GM19438 (cell line): ENCODE data around the gene FSHR.
A peak's percentile ranks its signal among the peaks of the same experiment; 100 is the strongest.

Experiments
- ATAC-seq: cut with Tn5 transposase; IDR thresholded peaks from one replicate; pipeline ENCODE4 v1.9.1; 2021; ENCODE audit warnings: low read depth; ENCODE audit not compliant: unreplicated experiment

The FSHR gene

GRCh38 chr2:48971801-48972200 lies 182.5 kb downstream of the FSHR start:
- ATAC-seq: no peak

GRCh38 chr2:48968011-48968410 lies 186.3 kb downstream of the FSHR start:
- ATAC-seq: no peak

DNA sequence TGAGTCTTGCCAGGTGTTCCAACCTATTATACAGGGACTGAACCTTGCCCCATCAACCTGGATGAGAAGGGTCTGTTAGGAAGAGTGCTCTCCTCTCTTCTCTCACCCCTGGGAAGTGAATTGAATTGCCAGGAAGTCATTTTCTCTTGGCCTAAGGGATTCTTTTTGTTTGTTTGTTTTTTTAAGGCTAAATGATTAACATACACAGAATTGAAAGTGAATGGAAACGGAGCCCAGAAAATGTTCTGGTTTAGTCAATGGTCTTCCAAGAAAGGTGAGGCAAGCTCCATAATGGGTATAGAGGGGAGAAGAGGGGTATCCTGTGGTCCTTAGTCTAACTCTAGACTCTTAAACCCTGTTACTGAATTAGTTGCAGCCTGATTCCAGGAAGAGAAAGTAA lies 189.1 kb downstream of the FSHR start:
- ATAC-seq: no peak

GRCh38 chr2:48961009-48961408 lies 193.3 kb downstream of the FSHR start:
- ATAC-seq: no peak

DNA sequence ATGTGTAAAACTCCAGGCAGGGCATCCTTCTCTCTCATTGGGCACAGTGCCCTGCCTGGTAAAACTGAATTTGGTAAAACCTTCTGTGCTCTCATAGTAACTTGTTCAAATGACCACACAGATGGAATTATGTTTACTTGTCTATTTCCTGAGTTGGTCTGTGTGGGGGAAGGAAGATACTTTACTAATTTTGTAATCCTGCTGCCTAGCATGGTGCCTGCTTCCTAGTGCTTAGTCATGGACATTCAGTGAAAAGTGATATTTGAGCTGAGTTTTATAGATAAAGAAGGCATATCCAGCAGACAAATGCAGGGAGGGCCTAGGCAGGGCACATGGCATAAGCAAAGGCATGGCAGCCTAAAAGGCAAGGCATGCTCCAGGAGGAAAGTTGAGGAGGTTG lies 199.4 kb downstream of the FSHR start:
- ATAC-seq: no peak

DNA sequence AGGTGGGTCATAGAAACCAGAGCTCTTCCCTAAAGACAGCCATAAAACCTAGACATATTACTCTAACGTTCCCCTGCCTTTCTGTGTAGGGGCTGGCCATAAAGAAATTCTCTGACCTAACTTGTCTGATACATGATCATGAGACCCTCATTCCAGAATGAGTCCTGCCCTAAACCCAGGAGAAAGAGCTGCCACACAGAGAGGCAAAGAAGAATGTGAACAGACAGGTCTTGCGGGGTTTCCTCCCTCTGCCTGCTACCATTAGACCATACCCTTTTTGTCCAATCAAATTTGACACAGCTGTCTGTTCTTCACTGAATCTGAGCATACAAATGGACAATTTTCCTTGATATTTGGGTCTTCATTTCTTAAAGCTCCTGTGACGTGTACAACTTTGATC lies 200.0 kb downstream of the FSHR start:
- ATAC-seq: no peak

- ATAC-seq: no peak
Observed at GRCh38 chr2:48952614-48953013, 201.7 kb downstream of the FSHR start.

DNA sequence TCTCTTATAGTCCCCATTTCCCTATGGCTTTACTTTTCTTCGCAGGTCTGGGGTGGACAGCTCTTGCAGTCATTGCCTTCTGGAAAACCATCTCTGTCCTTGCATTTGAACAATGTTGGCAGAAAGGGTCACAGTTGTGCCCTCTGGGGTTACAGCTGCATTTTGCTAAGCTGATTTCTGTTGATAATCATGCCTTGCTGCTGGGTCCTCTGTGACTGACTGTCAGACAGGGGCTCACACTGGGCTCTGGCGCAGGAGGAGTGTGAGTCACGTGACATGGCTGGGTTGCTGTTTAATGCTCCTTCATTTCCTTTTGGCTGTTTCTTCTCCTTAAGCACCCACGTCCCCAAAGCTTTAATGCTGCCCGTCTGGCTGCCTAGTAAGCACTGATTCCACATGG lies 202.2 kb downstream of the FSHR start:
- no peak for ATAC-seq

DNA sequence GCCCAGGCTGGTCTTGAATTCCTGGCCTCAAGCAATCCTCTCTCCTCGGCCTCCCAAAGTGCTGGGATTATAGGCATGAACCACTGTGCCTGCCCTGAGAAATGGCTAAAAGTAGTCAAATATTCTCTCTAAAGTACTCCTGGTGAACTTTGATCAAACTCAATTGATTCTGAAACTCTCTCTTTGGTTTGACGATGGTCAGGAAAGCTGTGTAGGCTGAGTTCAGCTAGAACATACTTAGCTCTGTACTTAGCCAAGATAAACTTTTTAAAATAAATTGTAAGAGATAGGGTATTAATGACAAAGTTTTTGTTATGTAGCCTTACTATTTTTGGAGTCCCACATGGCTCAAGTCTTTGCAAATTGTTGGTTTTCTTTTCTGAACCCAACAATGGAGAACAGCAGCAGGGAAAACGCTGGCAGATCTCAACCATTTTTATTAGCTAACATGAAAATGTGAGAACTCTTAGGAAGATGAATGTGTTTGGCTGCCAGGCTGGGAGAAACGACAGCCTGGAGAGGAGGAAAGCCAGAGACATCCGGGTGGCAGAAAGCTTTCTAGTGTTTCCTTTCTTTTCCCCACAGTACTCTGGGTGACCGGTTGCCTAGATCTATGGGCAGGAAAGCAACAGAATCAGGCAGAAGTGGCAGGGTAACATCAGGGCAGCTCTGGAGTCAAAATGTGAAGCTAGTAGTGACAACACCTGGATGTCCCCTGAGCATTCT lies 205.8 kb downstream of the FSHR start:
- ATAC-seq: no peak

GRCh38 chr2:48946449-48947048 lies 207.8 kb downstream of the FSHR start:
- ATAC-seq: peak; percentile 97

GRCh38 chr2:48944956-48945355 lies 209.4 kb downstream of the FSHR start:
- ATAC-seq: no peak

DNA sequence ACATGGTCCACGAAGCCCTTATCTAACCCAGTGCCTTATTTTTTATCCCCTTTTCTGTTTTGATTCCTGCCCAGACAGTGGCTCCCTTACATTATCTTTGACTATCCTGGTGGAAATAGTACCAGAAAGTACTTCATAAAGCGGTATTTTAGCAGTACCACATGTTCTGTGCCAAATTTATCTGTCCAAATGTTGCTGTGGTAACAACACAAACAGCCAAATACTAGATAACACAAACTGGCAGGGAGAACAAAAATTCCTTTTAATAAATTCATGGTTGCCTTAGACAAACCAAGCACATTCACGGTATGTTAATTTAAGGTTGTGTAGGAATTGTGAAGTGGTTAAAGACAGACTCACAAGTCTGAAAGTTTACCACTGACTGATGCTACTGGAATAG lies 210.9 kb downstream of the FSHR start:
- no peak for ATAC-seq

GRCh38 chr2:48941908-48942307 lies 212.4 kb downstream of the FSHR start:
- ATAC-seq: no peak

DNA sequence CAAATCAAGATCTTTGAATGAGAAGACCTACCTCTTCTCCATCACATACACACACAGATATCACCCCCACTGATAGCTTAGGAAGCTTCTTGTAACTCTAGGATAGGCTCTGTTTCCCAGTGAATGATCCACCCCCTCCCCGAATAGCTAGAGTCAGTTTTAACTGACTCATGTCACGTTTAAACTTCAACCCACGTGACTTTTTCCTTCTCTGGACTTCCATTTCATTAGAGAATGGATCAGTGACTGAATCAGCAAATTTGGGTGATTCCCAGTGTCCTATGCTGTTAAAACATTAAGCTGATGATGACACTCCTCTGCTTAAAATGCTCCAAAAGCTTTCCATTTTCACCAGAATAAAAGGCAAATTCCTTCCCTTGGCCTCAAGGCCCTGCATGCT lies 212.9 kb downstream of the FSHR start:
- ATAC-seq: no peak

GRCh38 chr2:48940606-48941005 lies 213.7 kb downstream of the FSHR start:
- no peak for ATAC-seq

DNA sequence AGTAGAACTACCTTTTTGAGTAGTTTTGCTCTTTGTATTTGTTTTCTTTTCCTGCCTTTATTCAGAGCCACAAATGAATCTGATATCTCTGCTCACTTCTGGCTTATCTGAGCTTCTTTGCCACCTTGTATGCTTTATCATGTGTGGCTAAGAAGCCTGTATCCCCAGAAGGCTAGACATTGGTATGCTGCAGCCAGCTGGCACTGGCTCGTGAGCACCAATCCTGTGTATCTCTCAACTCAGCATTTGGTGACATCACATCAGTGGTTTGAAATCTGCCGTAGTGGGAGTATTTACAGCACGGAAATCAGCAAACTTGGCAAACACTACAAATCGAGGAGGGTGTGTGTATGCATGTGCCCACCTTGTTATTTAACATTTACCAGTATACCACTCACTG lies 215.1 kb downstream of the FSHR start:
- ATAC-seq: no peak

- no peak for ATAC-seq
Observed at GRCh38 chr2:48938231-48938630, 216.1 kb downstream of the FSHR start.

GRCh38 chr2:48934807-48935206 lies 219.5 kb downstream of the FSHR start:
- ATAC-seq: no peak

- no peak for ATAC-seq
Observed at GRCh38 chr2:48933828-48934497, 220.4 kb downstream of the FSHR start.

DNA sequence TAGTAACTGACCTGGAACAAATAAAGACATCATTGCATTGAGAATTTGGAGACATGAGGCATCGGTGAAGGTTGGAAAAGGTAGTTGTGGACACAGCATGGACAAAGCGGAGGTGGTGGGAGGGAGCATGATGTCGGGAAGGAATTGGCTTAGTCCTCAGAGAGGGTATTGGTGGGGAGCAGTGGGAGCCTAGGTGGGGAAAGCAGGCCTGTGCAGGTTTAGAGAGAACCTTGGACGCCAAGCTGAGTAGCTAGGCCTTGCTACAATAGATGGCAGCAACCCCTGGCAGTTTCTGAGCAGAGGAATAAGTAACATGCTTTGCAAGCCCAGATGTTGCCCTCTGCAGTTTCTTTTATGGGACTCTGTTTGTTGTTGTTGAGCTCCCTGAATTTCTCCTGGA lies 221.6 kb downstream of the FSHR start:
- ATAC-seq: no peak

DNA sequence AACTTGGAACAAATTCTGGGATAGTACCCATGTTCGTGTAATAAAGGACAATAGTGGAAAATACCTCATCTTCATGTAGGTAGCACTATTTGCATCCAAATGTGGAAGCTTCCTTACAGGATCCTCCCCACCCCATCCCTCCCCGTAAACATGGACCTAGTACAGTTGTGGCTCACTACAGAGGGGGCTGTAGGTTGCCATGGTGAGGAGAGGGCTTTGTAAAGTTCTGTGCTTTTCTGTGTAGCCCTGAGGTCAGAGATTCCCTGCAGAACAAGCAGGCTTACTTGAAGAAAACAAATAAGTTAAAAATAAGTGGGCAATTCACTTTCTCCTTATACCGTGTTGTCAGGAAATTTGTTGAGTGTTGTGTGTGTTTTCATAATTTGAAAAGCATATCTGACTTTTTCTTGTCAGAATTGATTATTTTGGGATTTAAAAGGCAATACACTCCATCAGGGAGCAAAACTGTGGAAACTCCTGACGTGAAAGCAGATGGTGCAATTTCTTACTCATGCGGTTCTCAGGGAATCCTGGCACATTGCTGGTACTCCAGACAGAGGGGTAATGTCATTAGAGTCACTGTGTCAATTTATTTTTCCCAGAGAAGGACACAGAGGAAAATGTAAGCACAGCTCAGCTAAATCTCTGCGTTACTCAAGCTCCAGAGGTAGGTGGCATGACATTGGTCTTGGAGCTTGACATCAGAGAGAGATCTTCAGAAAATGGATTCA lies 224.6 kb downstream of the FSHR start:
- ATAC-seq: no peak
